ENCODE data around the gene TP63.

DNA sequence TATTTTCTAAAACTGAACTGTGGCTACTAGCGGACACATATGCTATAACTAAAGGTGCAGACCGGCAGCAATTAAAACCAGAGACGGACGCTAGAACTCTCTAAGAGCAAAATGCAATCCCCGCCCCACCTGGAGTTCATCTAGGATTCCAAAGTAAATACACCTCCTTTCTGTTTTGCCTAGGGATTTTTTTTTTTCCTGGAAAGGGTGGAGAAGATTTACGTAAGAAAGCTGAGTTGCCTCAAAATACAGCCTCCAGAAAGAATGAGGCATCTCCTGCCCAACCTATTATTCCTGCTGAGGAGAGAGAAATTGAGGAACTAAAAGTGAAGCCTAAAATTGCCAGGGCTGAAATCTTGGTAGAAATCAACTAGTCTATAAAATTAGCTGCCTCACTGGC, 150.2 kb downstream of the TP63 start:
- no peak for TF ChIP-seq POLR2AphosphoS5 (IDR thresholded peaks at IDR 0.05)
- TF ChIP-seq, protein P1, sequence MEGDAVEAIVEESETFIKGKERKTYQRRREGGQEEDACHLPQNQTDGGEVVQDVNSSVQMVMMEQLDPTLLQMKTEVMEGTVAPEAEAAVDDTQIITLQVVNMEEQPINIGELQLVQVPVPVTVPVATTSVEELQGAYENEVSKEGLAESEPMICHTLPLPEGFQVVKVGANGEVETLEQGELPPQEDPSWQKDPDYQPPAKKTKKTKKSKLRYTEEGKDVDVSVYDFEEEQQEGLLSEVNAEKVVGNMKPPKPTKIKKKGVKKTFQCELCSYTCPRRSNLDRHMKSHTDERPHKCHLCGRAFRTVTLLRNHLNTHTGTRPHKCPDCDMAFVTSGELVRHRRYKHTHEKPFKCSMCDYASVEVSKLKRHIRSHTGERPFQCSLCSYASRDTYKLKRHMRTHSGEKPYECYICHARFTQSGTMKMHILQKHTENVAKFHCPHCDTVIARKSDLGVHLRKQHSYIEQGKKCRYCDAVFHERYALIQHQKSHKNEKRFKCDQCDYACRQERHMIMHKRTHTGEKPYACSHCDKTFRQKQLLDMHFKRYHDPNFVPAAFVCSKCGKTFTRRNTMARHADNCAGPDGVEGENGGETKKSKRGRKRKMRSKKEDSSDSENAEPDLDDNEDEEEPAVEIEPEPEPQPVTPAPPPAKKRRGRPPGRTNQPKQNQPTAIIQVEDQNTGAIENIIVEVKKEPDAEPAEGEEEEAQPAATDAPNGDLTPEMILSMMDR (IDR thresholded peaks at IDR 0.05), result no peak
- no peak for TF ChIP-seq POLR2A (IDR thresholded peaks at IDR 0.05)
- TF ChIP-seq EP300 (IDR thresholded peaks at IDR 0.05), result no peak

All from sigmoid colon (tissue), 4 donors.